ENCODE measurements around the gene OR2A2.
"Not testable (repeated sequence)": the region's sequence is repeated elsewhere in the genome, so short reads cannot be mapped to it uniquely, and the experiment has no call there.

Gene OR2A2

GRCh38 chr7:144118341-144118740 lies 9.0 kb downstream of the OR2A2 start:
- no peak for ATAC-seq

DNA sequence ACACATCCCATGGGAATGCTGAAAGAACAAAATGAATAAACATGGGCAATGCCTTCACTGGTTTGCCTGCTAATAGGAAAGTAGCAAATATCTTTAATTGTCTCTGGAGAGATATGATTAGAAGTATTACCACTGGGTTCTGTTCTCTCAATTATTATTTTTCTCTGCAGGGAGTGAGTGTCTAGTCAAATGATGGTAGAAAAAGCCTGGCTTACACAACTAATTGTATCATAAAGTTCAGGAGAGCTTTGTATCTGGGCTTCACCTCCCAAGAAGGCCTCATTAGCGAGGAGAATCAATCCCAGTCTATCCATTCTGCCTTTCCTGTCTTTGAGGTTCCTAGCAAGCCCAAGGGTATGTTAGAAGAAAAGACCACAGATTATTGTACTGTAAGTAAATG lies 13.5 kb downstream of the OR2A2 start, which contains the start of gene OR2A14:
OR2A14 (plus strand) TSS at position 301 of the 400 bp plus-strand sequence. CDS start 5,937 bp downstream, outside the sequence.
- TF ChIP-seq GLIS3 (CRISPR knock-in tag; IDR thresholded peaks at IDR 0.05) (no peak), TOX (CRISPR knock-in tag; IDR thresholded peaks at IDR 0.05; ENCODE audit: borderline replicate concordance) (no peak), ZC3H10 (CRISPR knock-in tag; IDR thresholded peaks at IDR 0.05) (no peak), ZNF70 (CRISPR knock-in tag; IDR thresholded peaks at IDR 0.05) (no peak), ZFP30 (CRISPR knock-in tag; IDR thresholded peaks at IDR 0.05) (no peak), TCF4 (CRISPR knock-in tag; IDR thresholded peaks at IDR 0.05; ENCODE audit: borderline replicate concordance) (no peak), ARNTL (CRISPR knock-in tag; IDR thresholded peaks at IDR 0.05; ENCODE audit: borderline replicate concordance, low read depth) (no peak), ESRRG (CRISPR knock-in tag; IDR thresholded peaks at IDR 0.05) (no peak), ISL1 (CRISPR knock-in tag; IDR thresholded peaks at IDR 0.05) (no peak), BACH2 (CRISPR knock-in tag; IDR thresholded peaks at IDR 0.05; ENCODE audit: borderline replicate concordance) (no peak), OSR1 (CRISPR knock-in tag; IDR thresholded peaks at IDR 0.05) (no peak)
- TF ChIP-seq, protein P1, sequence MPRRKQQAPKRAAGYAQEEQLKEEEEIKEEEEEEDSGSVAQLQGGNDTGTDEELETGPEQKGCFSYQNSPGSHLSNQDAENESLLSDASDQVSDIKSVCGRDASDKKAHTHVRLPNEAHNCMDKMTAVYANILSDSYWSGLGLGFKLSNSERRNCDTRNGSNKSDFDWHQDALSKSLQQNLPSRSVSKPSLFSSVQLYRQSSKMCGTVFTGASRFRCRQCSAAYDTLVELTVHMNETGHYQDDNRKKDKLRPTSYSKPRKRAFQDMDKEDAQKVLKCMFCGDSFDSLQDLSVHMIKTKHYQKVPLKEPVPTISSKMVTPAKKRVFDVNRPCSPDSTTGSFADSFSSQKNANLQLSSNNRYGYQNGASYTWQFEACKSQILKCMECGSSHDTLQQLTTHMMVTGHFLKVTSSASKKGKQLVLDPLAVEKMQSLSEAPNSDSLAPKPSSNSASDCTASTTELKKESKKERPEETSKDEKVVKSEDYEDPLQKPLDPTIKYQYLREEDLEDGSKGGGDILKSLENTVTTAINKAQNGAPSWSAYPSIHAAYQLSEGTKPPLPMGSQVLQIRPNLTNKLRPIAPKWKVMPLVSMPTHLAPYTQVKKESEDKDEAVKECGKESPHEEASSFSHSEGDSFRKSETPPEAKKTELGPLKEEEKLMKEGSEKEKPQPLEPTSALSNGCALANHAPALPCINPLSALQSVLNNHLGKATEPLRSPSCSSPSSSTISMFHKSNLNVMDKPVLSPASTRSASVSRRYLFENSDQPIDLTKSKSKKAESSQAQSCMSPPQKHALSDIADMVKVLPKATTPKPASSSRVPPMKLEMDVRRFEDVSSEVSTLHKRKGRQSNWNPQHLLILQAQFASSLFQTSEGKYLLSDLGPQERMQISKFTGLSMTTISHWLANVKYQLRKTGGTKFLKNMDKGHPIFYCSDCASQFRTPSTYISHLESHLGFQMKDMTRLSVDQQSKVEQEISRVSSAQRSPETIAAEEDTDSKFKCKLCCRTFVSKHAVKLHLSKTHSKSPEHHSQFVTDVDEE (CRISPR knock-in tag; IDR thresholded peaks at IDR 0.05): no peak
- ATAC-seq: no peak

More at GRCh38 chr7:144118341-144118740, 9.0 kb downstream of the OR2A2 start:
- no peak for TF ChIP-seq PATZ1 (CRISPR knock-in tag; IDR thresholded peaks at IDR 0.05; ENCODE audit: borderline replicate concordance)
- no peak for TF ChIP-seq OSR1 (CRISPR knock-in tag; IDR thresholded peaks at IDR 0.05)
- no peak for TF ChIP-seq ISL1 (CRISPR knock-in tag; IDR thresholded peaks at IDR 0.05)
- TF ChIP-seq ZC3H10 (CRISPR knock-in tag; IDR thresholded peaks at IDR 0.05): no peak
- TF ChIP-seq BACH2 (CRISPR knock-in tag; IDR thresholded peaks at IDR 0.05; ENCODE audit: borderline replicate concordance): no peak
- no peak for TF ChIP-seq RARB (CRISPR knock-in tag; IDR thresholded peaks at IDR 0.05)
- TF ChIP-seq CSDC2 (CRISPR knock-in tag; IDR thresholded peaks at IDR 0.05): no peak
- TF ChIP-seq POU6F1 (CRISPR knock-in tag; IDR thresholded peaks at IDR 0.05; ENCODE audit: borderline replicate concordance, low read depth): no peak
- no peak for TF ChIP-seq ZNF70 (CRISPR knock-in tag; IDR thresholded peaks at IDR 0.05)
- TF ChIP-seq TCF4 (CRISPR knock-in tag; IDR thresholded peaks at IDR 0.05; ENCODE audit: borderline replicate concordance): no peak
- TF ChIP-seq SNAI2 (CRISPR knock-in tag; IDR thresholded peaks at IDR 0.05): no peak
- TF ChIP-seq ZFP30 (CRISPR knock-in tag; IDR thresholded peaks at IDR 0.05): no peak

- peak; percentile 99 for ATAC-seq
- TF ChIP-seq CREB5 (CRISPR knock-in tag; IDR thresholded peaks at IDR 0.05; ENCODE audit: low read depth): no peak
- no peak for TF ChIP-seq RARB (CRISPR knock-in tag; IDR thresholded peaks at IDR 0.05)
- no peak for TF ChIP-seq ZFP30 (CRISPR knock-in tag; IDR thresholded peaks at IDR 0.05)
Observed at GRCh38 chr7:144127714-144128334, 18.4 kb downstream of the OR2A2 start.

DNA sequence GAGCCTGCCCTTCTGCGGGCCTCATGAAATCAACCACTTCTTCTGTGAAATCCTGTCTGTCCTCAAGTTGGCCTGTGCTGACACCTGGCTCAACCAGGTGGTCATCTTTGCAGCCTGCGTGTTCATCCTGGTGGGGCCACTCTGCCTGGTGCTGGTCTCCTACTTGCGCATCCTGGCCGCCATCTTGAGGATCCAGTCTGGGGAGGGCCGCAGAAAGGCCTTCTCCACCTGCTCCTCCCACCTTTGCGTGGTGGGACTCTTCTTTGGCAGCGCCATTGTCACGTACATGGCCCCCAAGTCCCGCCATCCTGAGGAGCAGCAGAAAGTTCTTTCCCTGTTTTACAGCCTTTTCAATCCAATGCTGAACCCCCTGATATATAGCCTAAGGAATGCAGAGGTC lies 20.2 kb downstream of the OR2A2 start:
- ATAC-seq: not testable (repeated sequence)

GRCh38 chr7:144130730-144131129 lies 21.3 kb downstream of the OR2A2 start:
- no peak for ATAC-seq
- no peak for TF ChIP-seq ZFP30 (CRISPR knock-in tag; IDR thresholded peaks at IDR 0.05)
- TF ChIP-seq GLIS3 (CRISPR knock-in tag; IDR thresholded peaks at IDR 0.05): no peak
- TF ChIP-seq ZC3H10 (CRISPR knock-in tag; IDR thresholded peaks at IDR 0.05): no peak
- no peak for TF ChIP-seq TCF4 (CRISPR knock-in tag; IDR thresholded peaks at IDR 0.05; ENCODE audit: borderline replicate concordance)
- TF ChIP-seq PATZ1 (CRISPR knock-in tag; IDR thresholded peaks at IDR 0.05; ENCODE audit: borderline replicate concordance): no peak
- TF ChIP-seq, protein P2, sequence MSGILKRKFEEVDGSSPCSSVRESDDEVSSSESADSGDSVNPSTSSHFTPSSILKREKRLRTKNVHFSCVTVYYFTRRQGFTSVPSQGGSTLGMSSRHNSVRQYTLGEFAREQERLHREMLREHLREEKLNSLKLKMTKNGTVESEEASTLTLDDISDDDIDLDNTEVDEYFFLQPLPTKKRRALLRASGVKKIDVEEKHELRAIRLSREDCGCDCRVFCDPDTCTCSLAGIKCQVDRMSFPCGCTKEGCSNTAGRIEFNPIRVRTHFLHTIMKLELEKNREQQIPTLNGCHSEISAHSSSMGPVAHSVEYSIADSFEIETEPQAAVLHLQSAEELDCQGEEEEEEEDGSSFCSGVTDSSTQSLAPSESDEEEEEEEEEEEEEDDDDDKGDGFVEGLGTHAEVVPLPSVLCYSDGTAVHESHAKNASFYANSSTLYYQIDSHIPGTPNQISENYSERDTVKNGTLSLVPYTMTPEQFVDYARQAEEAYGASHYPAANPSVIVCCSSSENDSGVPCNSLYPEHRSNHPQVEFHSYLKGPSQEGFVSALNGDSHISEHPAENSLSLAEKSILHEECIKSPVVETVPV (CRISPR knock-in tag; IDR thresholded peaks at IDR 0.05): no peak
